Erythroblast (primary cell): ENCODE measurements around the gene KLF16.

ENCODE experiments used
- GATA1 ChIP-seq: IDR thresholded peaks from 2 replicates; pipeline ENCODE4 v1.6.1; 2011; ENCODE audit warnings: low read depth, mild to moderate bottlenecking, control low read depth, low read length, moderate library complexity
- POLR2A ChIP-seq: IDR thresholded peaks from 2 replicates; pipeline ENCODE4 v1.6.1; 2011; ENCODE audit warnings: mild to moderate bottlenecking, low read length

- TF ChIP-seq POLR2A = no peak
- TF ChIP-seq GATA1 = no peak
Measured at GRCh38 chr19:1861599-1862031, 1.8 kb downstream of the KLF16 start.
